SK-N-MC (cell line): ENCODE results near the gene ABCF1.

Experiments used
- EZH2 ChIP-seq: fragments of 200-600 bp; sonication (generic); IDR thresholded peaks from one replicate; pipeline ENCODE4 v1.6.1; 2017; ENCODE audit warnings: antibody characterized with exemption
- FOXP2 ChIP-seq: optimal IDR thresholded peaks from 2 replicates; pipeline ENCODE3; 2011; ENCODE audit warnings: mild to moderate bottlenecking, moderate library complexity; ENCODE audit not compliant: insufficient read depth; ENCODE audit errors: extremely low read length, control extremely low read depth
- POLR2AphosphoS5 ChIP-seq: IDR thresholded peaks from 2 replicates; pipeline ENCODE4 v1.6.1; 2012; ENCODE audit warnings: mild to moderate bottlenecking, low read depth, low read length, borderline replicate concordance

- TF ChIP-seq POLR2AphosphoS5 (no peak), EZH2 (no peak), FOXP2 (no peak)
Measured at GRCh38 chr6:30570740-30571074, 535 bp upstream of the ABCF1 start.
